SKM-1 treated with dmso at 0.1 percent for 144 hours (cell line): Measurements from ENCODE around the gene GOLT1A.

Experiments used
- DNase-seq: peaks from one replicate; lab custom pipeline; 2025; ENCODE audit not compliant: unreplicated experiment; lab: John Stamatoyannopoulos, UW

Gene GOLT1A

GRCh38 chr1:204219971-204220616 lies 6.3 kb upstream of the GOLT1A start:
- no peak for DNase-seq

GRCh38 chr1:204218552-204218951 lies 4.8 kb upstream of the GOLT1A start:
- DNase-seq: no peak

- no peak for DNase-seq
These were observed 3.8 kb upstream of the GOLT1A start for GRCh38 chr1:204217648-204218000.

- DNase-seq: no peak
These were observed 3.3 kb upstream of the GOLT1A start for GRCh38 chr1:204216880-204217647.

GRCh38 chr1:204216236-204216635 lies 2.4 kb upstream of the GOLT1A start:
- DNase-seq: no peak

GRCh38 chr1:204212715-204213114 lies 1.1 kb downstream of the GOLT1A start:
- DNase-seq: no peak

GRCh38 chr1:204211046-204211445 lies 2.7 kb downstream of the GOLT1A start:
- DNase-seq: no peak

- peak; percentile 41 for DNase-seq
These were observed 6.6 kb downstream of the GOLT1A start for GRCh38 chr1:204207136-204207616.

- DNase-seq: no peak
These were observed 7.7 kb downstream of the GOLT1A start for GRCh38 chr1:204206121-204206520.

- DNase-seq: no peak
These were observed 8.3 kb downstream of the GOLT1A start for GRCh38 chr1:204205486-204205885.

- DNase-seq: no peak
These were observed 8.8 kb downstream of the GOLT1A start for GRCh38 chr1:204204944-204205343.

- no peak for DNase-seq
These were observed 10.5 kb downstream of the GOLT1A start for GRCh38 chr1:204203206-204203767.

- DNase-seq: no peak
These were observed 11.3 kb downstream of the GOLT1A start for GRCh38 chr1:204202481-204202880.

- no peak for DNase-seq
These were observed 12.3 kb downstream of the GOLT1A start for GRCh38 chr1:204201348-204202040.

- no peak for DNase-seq
These were observed 14.2 kb downstream of the GOLT1A start for GRCh38 chr1:204199579-204199978.

GRCh38 chr1:204198348-204199340 lies 15.1 kb downstream of the GOLT1A start:
- no peak for DNase-seq

GRCh38 chr1:204197068-204197467 lies 16.7 kb downstream of the GOLT1A start:
- DNase-seq: no peak

GRCh38 chr1:204196068-204196795 lies 17.6 kb downstream of the GOLT1A start, which contains the start of gene KISS1:
Gene KISS1 (minus strand): TSS chr1:204196491. CDS start chr1:204192876, 3,615 bp downstream.
- DNase-seq: no peak

GRCh38 chr1:204194771-204195170 lies 19.0 kb downstream of the GOLT1A start:
- no peak for DNase-seq

- no peak for DNase-seq
These were observed 19.7 kb downstream of the GOLT1A start for GRCh38 chr1:204194080-204194479.
